Measurements from ENCODE around the gene CDK4.
"Not testable (repeated sequence)": the region's sequence is repeated elsewhere in the genome, so short reads cannot be mapped to it uniquely, and the experiment has no call there.

The CDK4 gene

GRCh38 chr12:57724003-57724935, 27.8 kb downstream of the CDK4 start:
- no peak for DNase-seq (ENCODE audit: low spot score)

- no peak for DNase-seq (ENCODE audit: low spot score)
These were observed 28.5 kb downstream of the CDK4 start for GRCh38 chr12:57723630-57723962.

GRCh38 chr12:57722716-57723629, 29.1 kb downstream of the CDK4 start:
- DNase-seq (ENCODE audit: low spot score) = no peak

GRCh38 chr12:57721846-57722608, 30.1 kb downstream of the CDK4 start:
- DNase-seq (ENCODE audit: low spot score) = not testable (repeated sequence)

- DNase-seq (ENCODE audit: low spot score) = no peak
These were observed 31.2 kb downstream of the CDK4 start for GRCh38 chr12:57720606-57721595.

GRCh38 chr12:57719777-57720605, 32.1 kb downstream of the CDK4 start:
- no peak for DNase-seq (ENCODE audit: low spot score)

- no peak for DNase-seq (ENCODE audit: low spot score)
These were observed 33.2 kb downstream of the CDK4 start for GRCh38 chr12:57718641-57719528.

- no peak for DNase-seq (ENCODE audit: low spot score)
These were observed 34.1 kb downstream of the CDK4 start for GRCh38 chr12:57717846-57718640.

- DNase-seq (ENCODE audit: low spot score) = no peak
These were observed 35.0 kb downstream of the CDK4 start for GRCh38 chr12:57717131-57717530.

- no peak for DNase-seq (ENCODE audit: low spot score)
These were observed 35.8 kb downstream of the CDK4 start for GRCh38 chr12:57716305-57716704.

- DNase-seq (ENCODE audit: low spot score) = no peak
These were observed 36.3 kb downstream of the CDK4 start for GRCh38 chr12:57715786-57716185.

GRCh38 chr12:57715036-57715748, 36.9 kb downstream of the CDK4 start:
- DNase-seq (ENCODE audit: low spot score) = not testable (repeated sequence)

- no peak for DNase-seq (ENCODE audit: low spot score)
These were observed 38.9 kb downstream of the CDK4 start for GRCh38 chr12:57713209-57713608.

GRCh38 chr12:57712701-57713100, 39.4 kb downstream of the CDK4 start:
- no peak for DNase-seq (ENCODE audit: low spot score)

- no peak for DNase-seq (ENCODE audit: low spot score)
These were observed 43.8 kb downstream of the CDK4 start for GRCh38 chr12:57708296-57708695.

GRCh38 chr12:57707250-57707649, 44.9 kb downstream of the CDK4 start:
- DNase-seq (ENCODE audit: low spot score) = no peak

GRCh38 chr12:57700317-57700716, 51.8 kb downstream of the CDK4 start:
- no peak for DNase-seq (ENCODE audit: low spot score)
